Measurements from ENCODE around the gene ZNF689. TPM values are rescaled to one million over a fixed set of nuclear protein-coding genes. Genes with fewer than 3 reads are reported as not detected.

ZNF689 gene
- total RNA-seq, 2 donors from 2014 or later, result 12.8 to 17.7 TPM

Other genes with a start within 250 kb of the ZNF689 start
- gene TBC1D10B, start 239.9 kb downstream of the ZNF689 start, total RNA-seq, result 10 to 100 TPM; 48.0 to 50.7 TPM
- gene MYL11, start 235.6 kb downstream of the ZNF689 start, total RNA-seq, result 1 to 10 TPM in 1 of 2 donors, not detected in 1; 2.0 TPM
- gene SEPTIN1, start 227.8 kb downstream of the ZNF689 start, total RNA-seq, result 100 to 1,000 TPM; 223 to 233 TPM
- gene ZNF48, start 215.0 kb downstream of the ZNF689 start, total RNA-seq, result 10 to 100 TPM; 10.5 to 13.1 TPM
- 1 to 10 TPM; 5.8 to 6.3 TPM for gene ZNF771, start 202.8 kb downstream of the ZNF689 start, total RNA-seq
- 10 to 100 TPM; 56.5 to 78.8 TPM for gene DCTPP1, start 180.4 kb downstream of the ZNF689 start, total RNA-seq
- gene SEPHS2, start 164.5 kb downstream of the ZNF689 start, total RNA-seq, result 10 to 100 TPM; 67.0 to 82.1 TPM
- 100 to 1,000 TPM; 517 to 673 TPM for gene ITGAL, start 137.6 kb downstream of the ZNF689 start, total RNA-seq
- 10 to 100 TPM; 21.0 to 22.5 TPM for gene ZNF768, start 83.8 kb downstream of the ZNF689 start, total RNA-seq
- 1 to 10 TPM; 8.3 to 9.2 TPM for gene ZNF747, start 75.5 kb downstream of the ZNF689 start, total RNA-seq
- 10 to 100 TPM; 10.7 to 12.7 TPM for gene ZNF764, start 52.0 kb downstream of the ZNF689 start, total RNA-seq
- gene ZNF688, start 38.7 kb downstream of the ZNF689 start, total RNA-seq, result 10 to 100 TPM; 14.5 TPM
- 10 to 100 TPM; 10.9 to 12.6 TPM for gene ZNF785, start 24.7 kb downstream of the ZNF689 start, total RNA-seq
- 100 to 1,000 TPM; 108 to 124 TPM for gene PRR14, start 40.6 kb upstream of the ZNF689 start, total RNA-seq
- gene FBRS, start 48.0 kb upstream of the ZNF689 start, total RNA-seq, result 100 to 1,000 TPM; 170 to 185 TPM
- gene SRCAP, start 88.8 kb upstream of the ZNF689 start, total RNA-seq, result 10 to 100 TPM; 52.9 to 64.7 TPM
- 10 to 100 TPM; 38.0 to 38.5 TPM for gene PHKG2, start 138.0 kb upstream of the ZNF689 start, total RNA-seq
- gene CFAP119, start 151.7 kb upstream of the ZNF689 start, total RNA-seq, result 1 to 10 TPM; 3.2 to 4.7 TPM
- gene RNF40, start 151.9 kb upstream of the ZNF689 start, total RNA-seq, result 10 to 100 TPM; 60.2 to 63.5 TPM
- gene ZNF629, start 176.8 kb upstream of the ZNF689 start, total RNA-seq, result 1 to 10 TPM; 3.7 TPM